HepG2 (cell line): ENCODE measurements around the gene NPAS2. TPM values are rescaled to one million over a fixed set of nuclear protein-coding genes. Genes with fewer than 3 reads are reported as not detected.

Experiments
- ATAC-seq: fragments of 200-7000 bp; cut with Tn5 transposase; 3 replicates; pipeline ENCODE4 v1.9.1; 2020; ENCODE audit warnings: mild to moderate bottlenecking, moderate library complexity
- BruUV-seq: library from RNA; stranded (reverse); fragments of 400-500 nt; replicated peaks from 2 replicates; lab custom pipeline; 2021; lab: Mats Ljungman, UMichigan
- CTCF ChIA-PET: fragments of 300-600 bp; formaldehyde crosslinking; extraction: SDS; loops from one replicate; lab custom pipeline; 2021; ENCODE audit warnings: low total read pairs, inconsistent platforms, low intra/inter-chr PET ratio; lab: Yijun Ruan, JAX
- POLR2A ChIA-PET: fragments of 350-600 bp; sonication (Branson Sonifier 250); formaldehyde crosslinking; loops from one replicate; lab custom pipeline; 2020; ENCODE audit warnings: antibody characterized with exemption, inconsistent platforms; lab: Yijun Ruan, JAX
- DNase-seq: peaks from one replicate; pipeline ENCODE4 v3.0.0-alpha.2; 2015; ENCODE audit warnings: low spot score
- FAIRE-seq: peaks from 3 replicates; lab custom pipeline; 2011; peaks lifted over from hg19 to GRCh38; lab: Jason Lieb, UNC
- H2AFZ ChIP-seq: one replicate; pipeline ENCODE4 v1.6.1; 2011; ENCODE audit warnings: low read length, inconsistent platforms
- H3K27ac ChIP-seq: fragments of 300-600 bp; 3 replicates; pipeline ENCODE4 v1.8.0; 2011; ENCODE audit warnings: mixed run types, mild to moderate bottlenecking, mixed read lengths, low read length, inconsistent platforms; ENCODE audit not compliant: insufficient read depth; ENCODE audit errors: extremely low read length
- H3K27me3 ChIP-seq, 2 experiments: fragments of 200-600 bp in 1 of 2; 2 replicates in 1 of 2; 3 replicates in 1 of 2; pipeline versions ENCODE4 v1.6.0 to v1.8.0; 2011; ENCODE audit warnings: low read length in 2 of 2, mild to moderate bottlenecking in 2 of 2, moderate library complexity in 2 of 2, inconsistent platforms in 1 of 2; ENCODE audit not compliant: insufficient read depth in 2 of 2, control insufficient read depth in 1 of 2
- H3K36me3 ChIP-seq, 2 experiments: fragments of 200-600 bp in 1 of 2; replicated peaks in 1 of 2; 2 replicates in 1 of 2; 3 replicates in 1 of 2; pipeline versions ENCODE4 v1.5.1 to v1.8.0; 2011; ENCODE audit warnings: low read length in 2 of 2, inconsistent platforms in 1 of 2; ENCODE audit not compliant: insufficient read depth in 2 of 2, control insufficient read depth in 1 of 2
- H3K4me1 ChIP-seq: 2 replicates; pipeline ENCODE4 v1.5.1; 2012; ENCODE audit warnings: low read length, inconsistent platforms; ENCODE audit not compliant: insufficient read depth
- H3K4me2 ChIP-seq: 2 replicates; pipeline ENCODE4 v1.6.0; 2011; ENCODE audit warnings: low read depth, low read length, inconsistent platforms
- H3K4me3 ChIP-seq, 3 experiments: fragments of 200-600 bp in 1 of 3; sonication (generic), shearing (Covaris generic) in 1 of 3; replicated peaks in 1 of 3; 2 replicates each; pipeline ENCODE4 v1.5.1; 2011 to 2016; ENCODE audit warnings: low read length in 3 of 3, inconsistent platforms in 2 of 3, low read depth in 2 of 3, mild to moderate bottlenecking in 2 of 3, control low read depth in 1 of 3, mixed read lengths in 1 of 3; ENCODE audit not compliant: insufficient read depth in 1 of 3
- H3K79me2 ChIP-seq: one replicate; pipeline ENCODE4 v1.6.1; 2011; ENCODE audit warnings: low read length, inconsistent platforms; ENCODE audit not compliant: insufficient read depth
- H3K9ac ChIP-seq: 2 replicates; pipeline ENCODE4 v1.6.0; 2011; ENCODE audit warnings: mild to moderate bottlenecking, low read depth, low read length, inconsistent platforms; ENCODE audit not compliant: insufficient read depth
- H3K9me3 ChIP-seq: 2 replicates; pipeline ENCODE4 v1.5.1; 2012; ENCODE audit warnings: mild to moderate bottlenecking, low read length
- H4K20me1 ChIP-seq: 2 replicates; pipeline ENCODE4 v1.6.0; 2011; ENCODE audit warnings: inconsistent platforms, mild to moderate bottlenecking, low read length, moderate library complexity; ENCODE audit not compliant: insufficient read depth
- CEBPG ChIP-seq: IDR thresholded peaks from 2 replicates; pipeline ENCODE4 v1.6.1; 2016
- ETV5 ChIP-seq: IDR thresholded peaks from 2 replicates; pipeline ENCODE4 v1.6.1; 2018; ENCODE audit warnings: missing biosample characterization, missing genetic modification reagents, inconsistent platforms, borderline replicate concordance
- FOSL2 ChIP-seq: sonication (generic); formaldehyde crosslinking; IDR thresholded peaks from 2 replicates; pipeline ENCODE4 v1.4.0; 2020; ENCODE audit warnings: missing genetic modification reagents
- FOXJ3 ChIP-seq: sonication (generic); formaldehyde crosslinking; IDR thresholded peaks from 2 replicates; pipeline ENCODE4 v1.4.0; 2020; ENCODE audit warnings: missing genetic modification reagents, mild to moderate bottlenecking, borderline replicate concordance
- SRSF4 ChIP-seq: fragments of 200-400 bp; formaldehyde crosslinking; IDR thresholded peaks from one replicate; pipeline ENCODE4 v1.6.1; 2018; ENCODE audit warnings: mild to moderate bottlenecking, low read depth, low read length, moderate library complexity; ENCODE audit not compliant: poor library complexity, severe bottlenecking
- ZBTB21 ChIP-seq: sonication (generic); formaldehyde crosslinking; IDR thresholded peaks from 2 replicates; pipeline ENCODE4 v1.4.0; 2020; ENCODE audit warnings: missing genetic modification reagents
- WGBS: methylation state at CpG from one replicate; pipeline ENCODE4 v1.1.6; 2017; ENCODE audit warnings: low lambda C conversion rate; 5-methylcytosine and 5-hydroxymethylcytosine counted together
- in situ Hi-C: cut with HindIII; loops from 2 replicates; pipeline ENCODE4 v1.10.0; 2017; ENCODE audit warnings: low pct_unique_long_range_greater_than_20kb; ENCODE audit not compliant: extremely low pct_ligation_motif_present
- intact Hi-C: fragments of 100-400 bp; cut with micrococcal nuclease; formaldehyde crosslinking; loops from one replicate; pipeline ENCODE4 v1.10.0; 2022; ENCODE audit not compliant: unreplicated experiment
- polyA plus RNA-seq, 8 experiments: library from polyadenylated mRNA; depleted of rRNA in 3 of 8; stranded (reverse) in 7 of 8; unstranded in 1 of 8; fragments of >200 nt; fragmentation: Illumina TruSeq in 4 of 8; extraction: Trizol in 4 of 8; gene quantifications; 2 replicates each; pipeline versions ENCODE4 v1.2.1 to v1.2.3, GENCODE V29; 2011 to 2016; ENCODE audit warnings: low read depth in 4 of 8, missing spikeins in 1 of 8, mixed read lengths in 1 of 8; ENCODE audit not compliant: insufficient read depth in 1 of 8
- total RNA-seq, 5 experiments: library from RNA; depleted of rRNA; stranded (reverse); fragments of >200 nt; fragmentation: Illumina TruSeq; extraction: Trizol; gene quantifications; 2 replicates each; pipeline ENCODE4 v1.2.3, GENCODE V29; 2016; ENCODE audit warnings: low read depth in 1 of 5
- TF ChIP-seq, protein P1 (sequence below): sonication (generic); formaldehyde crosslinking; IDR thresholded peaks from 2 replicates; pipeline ENCODE4 v1.8.1; 2023; ENCODE audit warnings: mild to moderate bottlenecking, missing genetic modification reagents, borderline replicate concordance
- TF ChIP-seq, protein P2 (sequence below): sonication (generic); formaldehyde crosslinking; IDR thresholded peaks from 2 replicates; pipeline ENCODE4 v1.4.0; 2020; ENCODE audit warnings: low read depth, missing genetic modification reagents

The NPAS2 gene
- total and polyA plus RNA-seq, 2 of the 13 experiments (the other 11 are each of a cell fraction or from before 2014, with no cell fraction given), result 14.8 to 37.5 TPM

DNA sequence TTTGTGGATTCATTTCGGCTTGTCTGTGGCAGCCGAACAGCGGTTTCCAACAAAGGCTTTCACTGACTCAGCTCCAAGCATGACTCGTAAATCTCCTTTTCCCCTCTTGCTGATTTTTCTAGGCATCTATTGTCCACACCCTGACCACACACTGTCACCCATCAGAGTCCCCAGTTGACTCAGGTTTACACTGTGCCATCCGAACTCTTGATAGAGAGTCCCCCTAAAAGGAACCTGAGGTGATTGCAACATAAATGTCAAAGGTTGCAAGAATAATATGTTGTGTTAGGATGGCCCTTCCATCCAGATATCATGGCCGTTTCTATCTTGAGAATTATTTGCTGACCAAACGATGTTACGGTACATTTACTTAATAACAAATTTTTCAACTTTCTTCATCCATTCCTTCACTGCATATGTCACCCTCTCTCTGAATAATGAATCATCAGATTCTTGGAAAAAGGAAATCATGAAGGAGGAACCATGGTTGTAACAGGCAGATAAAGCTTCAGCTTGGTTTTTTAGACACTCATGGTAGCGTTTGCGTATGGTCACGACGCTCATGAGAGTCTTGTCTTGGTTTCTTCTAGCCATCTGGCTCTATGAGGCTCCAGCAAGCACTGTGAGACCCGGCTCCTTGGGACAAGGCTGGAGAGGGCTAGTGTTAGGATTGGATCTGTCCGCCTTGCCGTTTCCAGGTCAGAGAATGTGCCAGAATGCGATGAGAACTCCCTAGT, 72.1 kb downstream of the NPAS2 start (continued):
- peak; percentile 32; the same call in 1 of the 2 replicates for TF ChIP-seq CEBPG (CRISPR knock-in tag)

DNA sequence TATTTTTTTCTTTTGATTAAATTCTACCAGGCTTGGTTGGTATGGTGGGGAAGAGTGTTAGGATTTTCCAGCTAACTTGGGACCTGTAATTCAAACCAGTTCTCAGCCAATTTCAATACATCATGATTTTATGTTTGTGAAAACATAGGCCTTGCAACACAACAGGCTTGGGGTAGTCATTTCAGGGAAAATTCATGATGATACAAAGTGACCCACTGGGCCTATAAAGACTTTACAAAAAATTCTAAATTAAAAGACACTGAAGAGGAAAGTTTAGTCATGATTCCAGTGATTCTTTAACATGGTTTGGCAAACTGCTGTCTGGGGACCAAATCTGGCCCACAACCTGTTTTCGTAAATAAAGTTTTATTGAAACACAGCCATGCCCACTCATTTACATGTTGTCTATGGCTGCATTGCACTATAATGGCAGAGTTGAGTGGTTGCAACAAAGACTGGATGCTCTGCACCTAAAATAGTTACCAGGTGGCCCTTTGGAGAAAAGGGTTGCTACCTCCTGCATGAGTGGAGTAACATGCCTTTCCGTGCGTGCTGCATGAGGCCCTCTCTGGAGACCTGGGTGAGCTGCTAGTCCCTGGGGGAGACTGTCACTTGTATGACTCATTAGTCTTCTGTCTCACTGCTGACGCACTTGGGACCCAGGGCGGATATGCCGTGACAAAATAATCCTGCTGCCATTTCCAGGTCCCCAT, 73.6 kb downstream of the NPAS2 start:
- no TSS peak for BruUV-seq
- Histone ChIP-seq H3K4me2 (peak overlapping the region; percentile 1; the same call in 1 of the 2 replicates), H2AFZ (no peak overlapping the region), H4K20me1 (peaks cover 7% of the 10 kb centered on the region; the same call in 1 of the 2 replicates), H3K27ac (peak overlapping the region; percentile 31), H3K4me3 (no peak overlapping the region), H3K27me3 (no peaks in the 10 kb centered on the region), H3K36me3 (peaks cover 2 to 22% of the 10 kb centered on the region in 2 experiments; a peak in 3 of 5 replicates), H3K9ac (no peak overlapping the region), H3K9me3 (no peaks in the 10 kb centered on the region), H3K79me2 (peaks cover 29% of the 10 kb centered on the region), H3K4me1 (peaks cover 74% of the 10 kb centered on the region)
- in situ Hi-C loops (no loop called here), intact Hi-C loops (loop anchor here (10.0 kb wide), 1 partner anchor 91 kb away; no protein-coding TSS in a partner anchor)
- ATAC-seq (peak; percentile 36), FAIRE-seq (no peak), DNase-seq (peak; percentile 55)
- 100% methylated on average over 1 of the region's 6 CpGs for WGBS
- CTCF ChIA-PET, result no interaction called here
- POLR2A ChIA-PET, result interaction anchor here (1.1 to 2.7 kb wide), 2 partner anchors 9 to 11 kb away, joined by 4 to 9 read pairs; no protein-coding TSS in a partner anchor
- TF ChIP-seq SRSF4 (no peak), ETV5 (CRISPR knock-in tag) (0 out of 2 replicates have a peak, but pooled peaks have one; percentile 9), ZBTB21 (CRISPR knock-in tag) (peak; percentile 81; the same call in 1 of the 2 replicates), FOSL2 (CRISPR knock-in tag) (peak; percentile 84), FOXJ3 (no peak)
- TF ChIP-seq, protein P1, sequence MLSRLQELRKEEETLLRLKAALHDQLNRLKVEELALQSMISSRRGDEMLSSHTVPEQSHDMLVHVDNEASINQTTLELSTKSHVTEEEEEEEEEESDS (CRISPR knock-in tag), result no peak
- TF ChIP-seq, protein P2, sequence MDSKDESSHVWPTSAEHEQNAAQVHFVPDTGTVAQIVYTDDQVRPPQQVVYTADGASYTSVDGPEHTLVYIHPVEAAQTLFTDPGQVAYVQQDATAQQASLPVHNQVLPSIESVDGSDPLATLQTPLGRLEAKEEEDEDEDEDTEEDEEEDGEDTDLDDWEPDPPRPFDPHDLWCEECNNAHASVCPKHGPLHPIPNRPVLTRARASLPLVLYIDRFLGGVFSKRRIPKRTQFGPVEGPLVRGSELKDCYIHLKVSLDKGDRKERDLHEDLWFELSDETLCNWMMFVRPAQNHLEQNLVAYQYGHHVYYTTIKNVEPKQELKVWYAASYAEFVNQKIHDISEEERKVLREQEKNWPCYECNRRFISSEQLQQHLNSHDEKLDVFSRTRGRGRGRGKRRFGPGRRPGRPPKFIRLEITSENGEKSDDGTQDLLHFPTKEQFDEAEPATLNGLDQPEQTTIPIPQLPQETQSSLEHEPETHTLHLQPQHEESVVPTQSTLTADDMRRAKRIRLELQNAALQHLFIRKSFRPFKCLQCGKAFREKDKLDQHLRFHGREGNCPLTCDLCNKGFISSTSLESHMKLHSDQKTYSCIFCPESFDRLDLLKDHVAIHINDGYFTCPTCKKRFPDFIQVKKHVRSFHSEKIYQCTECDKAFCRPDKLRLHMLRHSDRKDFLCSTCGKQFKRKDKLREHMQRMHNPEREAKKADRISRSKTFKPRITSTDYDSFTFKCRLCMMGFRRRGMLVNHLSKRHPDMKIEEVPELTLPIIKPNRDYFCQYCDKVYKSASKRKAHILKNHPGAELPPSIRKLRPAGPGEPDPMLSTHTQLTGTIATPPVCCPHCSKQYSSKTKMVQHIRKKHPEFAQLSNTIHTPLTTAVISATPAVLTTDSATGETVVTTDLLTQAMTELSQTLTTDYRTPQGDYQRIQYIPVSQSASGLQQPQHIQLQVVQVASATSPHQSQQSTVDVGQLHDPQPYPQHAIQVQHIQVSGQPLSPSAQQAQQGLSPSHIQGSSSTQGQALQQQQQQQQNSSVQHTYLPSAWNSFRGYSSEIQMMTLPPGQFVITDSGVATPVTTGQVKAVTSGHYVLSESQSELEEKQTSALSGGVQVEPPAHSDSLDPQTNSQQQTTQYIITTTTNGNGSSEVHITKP, result 0 out of 2 replicates have a peak, but pooled peaks have one; percentile 12
